ENCODE measurements around the gene CTF1.
A peak's percentile ranks its signal among the peaks of the same experiment; 100 is the strongest.
"Not testable (repeated sequence)": the region's sequence is repeated elsewhere in the genome, so short reads cannot be mapped to it uniquely, and the experiment has no call there.

The CTF1 gene, protein sequence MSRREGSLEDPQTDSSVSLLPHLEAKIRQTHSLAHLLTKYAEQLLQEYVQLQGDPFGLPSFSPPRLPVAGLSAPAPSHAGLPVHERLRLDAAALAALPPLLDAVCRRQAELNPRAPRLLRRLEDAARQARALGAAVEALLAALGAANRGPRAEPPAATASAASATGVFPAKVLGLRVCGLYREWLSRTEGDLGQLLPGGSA

DNA sequence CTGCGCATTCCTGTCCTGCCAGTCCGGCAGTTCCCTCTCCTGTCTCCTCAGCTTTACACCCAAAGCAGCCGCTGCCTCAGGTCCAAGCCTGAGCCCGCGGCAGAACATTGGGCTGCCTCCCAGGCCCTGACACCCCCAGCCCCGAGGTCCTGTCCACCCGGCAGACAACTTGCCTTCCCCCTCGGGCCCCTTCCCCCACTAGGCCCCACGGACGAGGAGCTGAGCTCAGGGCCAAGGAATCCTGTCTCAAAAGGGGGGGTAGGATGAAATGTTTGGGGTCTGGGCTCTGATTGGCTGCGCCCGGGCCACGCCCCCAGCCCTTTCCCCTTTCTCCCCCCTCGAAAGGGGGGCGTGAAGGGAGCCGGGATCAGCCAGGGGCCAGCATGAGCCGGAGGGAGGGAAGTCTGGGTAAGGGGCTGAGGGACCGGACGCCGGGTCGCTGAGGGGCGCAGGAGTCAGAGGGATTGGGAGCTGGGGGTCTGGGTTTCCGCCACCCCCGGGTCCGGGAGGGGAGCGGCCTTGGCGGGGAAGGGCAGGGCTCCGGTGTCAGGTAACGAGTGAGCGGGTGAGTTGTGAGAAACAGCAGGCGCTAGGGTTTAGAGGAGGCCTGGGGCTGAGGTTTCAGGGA lies at the start of gene CTF1:
Gene CTF1, plus strand, starts transcription at position 354 of the 628 bp plus-strand sequence. Its CDS starts 30 bp downstream, at position 384.
- H3K4me3 ChIP-seq (replicated peaks; ENCODE audit: low read depth, low read length) = peak within 1 kb of the TSS; percentile 61
- TF ChIP-seq, protein P1, sequence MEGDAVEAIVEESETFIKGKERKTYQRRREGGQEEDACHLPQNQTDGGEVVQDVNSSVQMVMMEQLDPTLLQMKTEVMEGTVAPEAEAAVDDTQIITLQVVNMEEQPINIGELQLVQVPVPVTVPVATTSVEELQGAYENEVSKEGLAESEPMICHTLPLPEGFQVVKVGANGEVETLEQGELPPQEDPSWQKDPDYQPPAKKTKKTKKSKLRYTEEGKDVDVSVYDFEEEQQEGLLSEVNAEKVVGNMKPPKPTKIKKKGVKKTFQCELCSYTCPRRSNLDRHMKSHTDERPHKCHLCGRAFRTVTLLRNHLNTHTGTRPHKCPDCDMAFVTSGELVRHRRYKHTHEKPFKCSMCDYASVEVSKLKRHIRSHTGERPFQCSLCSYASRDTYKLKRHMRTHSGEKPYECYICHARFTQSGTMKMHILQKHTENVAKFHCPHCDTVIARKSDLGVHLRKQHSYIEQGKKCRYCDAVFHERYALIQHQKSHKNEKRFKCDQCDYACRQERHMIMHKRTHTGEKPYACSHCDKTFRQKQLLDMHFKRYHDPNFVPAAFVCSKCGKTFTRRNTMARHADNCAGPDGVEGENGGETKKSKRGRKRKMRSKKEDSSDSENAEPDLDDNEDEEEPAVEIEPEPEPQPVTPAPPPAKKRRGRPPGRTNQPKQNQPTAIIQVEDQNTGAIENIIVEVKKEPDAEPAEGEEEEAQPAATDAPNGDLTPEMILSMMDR (IDR thresholded peaks at IDR 0.05; ENCODE audit: low read length, missing control alignments) = no peak
- peak; percentile 80 for DNase-seq (ENCODE audit: low read depth)

DNA sequence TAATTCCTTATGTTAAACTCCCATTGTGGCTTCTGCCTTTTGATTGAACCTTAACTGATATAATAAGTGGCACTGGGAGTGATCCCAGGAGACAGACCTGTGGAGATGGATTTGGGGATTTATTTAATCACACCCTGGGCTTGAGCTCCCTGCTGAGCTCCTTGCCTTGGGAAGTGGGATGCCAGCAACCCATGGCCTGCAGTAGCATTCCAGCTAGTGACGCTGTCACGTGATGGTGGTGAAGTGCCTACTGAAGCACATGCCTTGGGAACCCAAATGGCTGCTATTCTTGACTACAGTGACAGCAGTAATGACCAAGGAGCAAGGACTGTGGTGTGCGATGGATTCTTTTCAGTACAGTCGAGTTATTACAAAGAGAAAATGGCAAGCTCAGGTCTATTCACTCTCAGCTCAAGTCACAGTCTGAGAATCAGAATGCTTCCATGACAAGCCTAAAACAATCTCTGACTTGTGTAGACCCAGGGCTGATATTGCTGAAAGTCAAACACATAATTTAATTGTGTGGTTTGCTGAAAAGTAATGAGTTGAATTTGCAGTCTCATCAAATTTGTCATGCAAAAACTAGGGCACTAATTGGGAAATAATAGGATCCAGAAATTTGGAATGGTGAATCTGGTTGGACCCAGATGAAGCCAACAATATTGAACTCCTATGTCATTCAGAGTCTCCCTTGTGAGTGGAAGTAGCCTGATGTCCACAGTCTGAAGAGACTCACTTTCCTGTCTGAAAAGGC lies 49.6 kb upstream of the CTF1 start:
- TF ChIP-seq, protein P1 (IDR thresholded peaks at IDR 0.05; ENCODE audit: low read length, missing control alignments) = no peak
- no peak for DNase-seq (ENCODE audit: low read depth)
- no peak overlapping the region for H3K4me3 ChIP-seq (replicated peaks; ENCODE audit: low read depth, low read length)

DNA sequence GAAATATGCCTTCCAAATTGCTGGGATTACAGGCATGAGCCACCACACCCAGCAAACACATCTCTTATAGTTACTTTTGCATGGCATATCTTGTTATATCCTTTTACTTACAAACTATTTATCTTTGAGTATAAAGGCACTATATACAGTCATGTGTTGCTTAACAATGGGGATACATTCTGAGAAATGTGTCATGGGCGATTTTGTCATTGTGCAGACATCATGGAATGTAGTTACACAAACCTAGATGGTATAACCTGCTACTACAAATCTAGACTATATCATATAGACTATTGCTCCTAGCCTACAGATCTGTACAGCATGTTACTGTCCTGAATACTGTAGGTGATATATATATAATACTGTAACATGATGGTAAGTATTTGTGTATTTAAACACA lies 46.2 kb upstream of the CTF1 start:
- TF ChIP-seq, protein P1 (IDR thresholded peaks at IDR 0.05; ENCODE audit: low read length, missing control alignments) = no peak
- no peak overlapping the region for H3K4me3 ChIP-seq (replicated peaks; ENCODE audit: low read depth, low read length)
- no peak for DNase-seq (ENCODE audit: low read depth)

DNA sequence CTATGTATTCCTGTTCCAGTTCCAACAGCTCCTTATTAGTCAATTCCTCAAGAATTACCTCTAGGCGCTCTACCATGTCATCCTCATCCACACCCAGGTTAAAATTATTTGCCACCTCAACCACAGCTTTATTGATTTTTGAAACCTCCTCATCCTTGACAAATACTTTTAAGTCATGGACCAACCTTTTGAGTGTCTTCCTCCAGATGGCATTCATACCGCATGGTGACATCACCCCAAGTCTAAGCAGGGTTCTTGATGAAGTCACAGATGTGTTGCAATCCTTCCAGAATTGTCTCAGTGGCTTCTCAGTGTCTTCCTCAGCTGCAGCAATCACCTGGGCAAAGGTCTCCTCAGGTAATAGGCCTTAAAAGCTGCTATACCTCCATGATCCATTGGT lies 42.7 kb upstream of the CTF1 start:
- H3K4me3 ChIP-seq (replicated peaks; ENCODE audit: low read depth, low read length) = no peak overlapping the region
- DNase-seq (ENCODE audit: low read depth) = no peak
- TF ChIP-seq, protein P1 (IDR thresholded peaks at IDR 0.05; ENCODE audit: low read length, missing control alignments) = no peak

DNA sequence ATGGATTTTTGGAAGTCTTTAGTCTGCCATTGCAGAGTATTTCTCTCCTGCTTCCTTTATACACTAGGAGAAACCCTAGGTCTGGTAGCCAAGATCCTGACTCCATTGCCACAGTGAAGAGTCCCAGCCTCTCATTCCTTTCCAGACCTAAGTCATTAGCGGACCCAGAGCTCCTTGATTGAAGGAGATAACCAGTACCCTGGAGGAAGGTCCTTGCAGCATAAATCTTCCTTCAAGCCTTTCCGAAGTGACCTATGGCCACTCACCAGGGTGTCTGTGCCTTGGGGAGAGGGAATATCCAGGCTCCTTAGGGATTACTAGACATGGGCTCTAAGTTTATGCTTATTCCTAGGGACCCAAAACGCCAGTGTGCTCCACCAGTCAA lies 38.3 kb upstream of the CTF1 start:
- no peak overlapping the region for H3K4me3 ChIP-seq (replicated peaks; ENCODE audit: low read depth, low read length)
- TF ChIP-seq, protein P1 (IDR thresholded peaks at IDR 0.05; ENCODE audit: low read length, missing control alignments) = no peak

DNA sequence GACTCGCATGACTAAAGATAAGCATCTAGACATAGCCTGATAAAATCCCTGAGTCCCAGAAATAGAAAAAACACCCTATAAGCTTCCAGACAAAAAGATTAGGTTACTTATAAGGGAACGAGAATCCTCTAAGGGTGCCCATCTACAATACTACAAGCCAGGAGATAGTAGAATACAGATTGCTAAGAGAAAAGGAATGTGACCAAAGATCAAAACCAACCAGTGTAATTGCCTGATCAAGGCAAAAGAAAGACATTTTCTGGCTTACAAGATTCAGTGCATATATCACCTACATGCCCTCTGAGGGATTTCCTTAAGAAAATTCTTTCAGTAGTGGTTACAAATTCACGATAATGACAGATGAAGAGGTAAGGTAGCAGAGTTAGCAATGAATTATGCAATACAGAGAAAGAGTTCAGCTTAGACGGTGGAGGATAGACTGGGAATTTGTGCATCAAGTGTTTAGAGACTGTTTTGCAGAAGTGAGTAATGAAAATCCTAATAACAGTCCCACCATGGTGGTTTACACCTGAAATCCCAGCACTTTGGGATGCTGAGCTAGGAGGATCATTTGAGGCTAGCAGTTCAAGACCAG lies 37.5 kb upstream of the CTF1 start:
- TF ChIP-seq, protein P1 (IDR thresholded peaks at IDR 0.05; ENCODE audit: low read length, missing control alignments) = no peak
- no peak for DNase-seq (ENCODE audit: low read depth)
- H3K4me3 ChIP-seq (replicated peaks; ENCODE audit: low read depth, low read length) = no peak overlapping the region

More for the DNA sequence above, 38.3 kb upstream of the CTF1 start:
- DNase-seq (ENCODE audit: low read depth) = no peak

DNA sequence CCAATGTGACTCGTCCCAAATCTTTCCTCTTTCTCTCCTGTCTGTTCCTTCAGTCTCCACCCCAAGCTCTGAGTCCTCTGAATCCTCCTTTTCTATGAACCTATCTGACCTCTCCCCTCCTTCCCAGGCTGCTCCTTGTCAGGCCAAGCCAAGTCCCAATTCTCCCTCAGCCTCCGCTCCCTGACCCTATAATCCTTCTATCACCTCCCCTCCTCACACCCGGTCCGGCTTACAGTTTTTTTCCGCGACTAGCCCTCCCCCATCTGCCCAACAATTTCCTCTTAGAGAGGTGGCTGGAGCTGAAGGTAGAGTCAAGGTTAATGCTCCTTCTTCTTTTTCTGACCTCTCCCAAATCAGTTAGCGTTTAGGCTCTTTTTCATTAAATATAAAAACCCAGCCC lies 35.7 kb upstream of the CTF1 start:
- H3K4me3 ChIP-seq (replicated peaks; ENCODE audit: low read depth, low read length); DNase-seq (ENCODE audit: low read depth): not testable (repeated sequence)

DNA sequence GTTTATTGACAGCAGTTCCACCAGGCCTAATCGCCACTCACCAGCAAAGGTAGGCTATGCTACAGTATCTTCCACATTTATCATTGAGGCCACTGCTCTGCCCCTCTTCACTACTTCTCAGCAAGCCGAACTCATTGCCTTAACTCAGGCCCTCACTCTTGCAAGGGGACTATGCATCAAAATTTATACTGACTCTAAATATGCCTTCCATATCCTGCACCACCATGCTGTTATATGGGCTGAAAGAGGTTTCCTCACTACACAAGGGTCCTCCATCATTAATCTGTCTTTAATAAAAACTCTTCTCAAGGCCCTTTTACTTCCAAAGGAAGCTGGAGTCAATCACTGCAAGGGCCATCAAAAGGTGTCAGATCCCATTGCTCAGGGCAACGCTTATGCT lies 33.2 kb upstream of the CTF1 start:
- not testable (repeated sequence) for DNase-seq (ENCODE audit: low read depth); H3K4me3 ChIP-seq (replicated peaks; ENCODE audit: low read depth, low read length)
